Thymus (tissue), 11 donors: ENCODE data around the gene FKBP2. TPM values are rescaled to one million over a fixed set of nuclear protein-coding genes. Genes with fewer than 3 reads are reported as not detected.

Experiments used
- DNase-seq, 9 donors: peaks; one replicate each; pipeline ENCODE4 v3.0.0-alpha.2; 2013; ENCODE audit warnings: low spot score in 9 of 9, low read depth in 6 of 9, missing footprints in 1 of 9
- H3K27ac ChIP-seq, 2 donors: one replicate each; pipeline ENCODE4 v1.5.1; 2013; ENCODE audit warnings: control low read depth in 1 of 2, low read depth in 1 of 2, low read length in 1 of 2, mild to moderate bottlenecking in 1 of 2, moderate library complexity in 1 of 2
- H3K27me3 ChIP-seq, 2 donors: one replicate each; pipeline ENCODE4 v1.5.1; 2013; ENCODE audit warnings: low read length in 1 of 2; ENCODE audit not compliant: control insufficient read depth in 2 of 2, insufficient read depth in 1 of 2
- H3K36me3 ChIP-seq, 2 donors: one replicate each; pipeline ENCODE4 v1.5.1; 2013; ENCODE audit warnings: low read length in 1 of 2, mild to moderate bottlenecking in 1 of 2, moderate library complexity in 1 of 2; ENCODE audit not compliant: control insufficient read depth in 2 of 2, insufficient read depth in 2 of 2
- H3K4me1 ChIP-seq, 2 donors: one replicate each; pipeline ENCODE4 v1.5.1; 2013; ENCODE audit warnings: low read length in 2 of 2; ENCODE audit not compliant: control insufficient read depth in 2 of 2, insufficient read depth in 2 of 2
- H3K4me3 ChIP-seq, 2 donors: one replicate each; pipeline ENCODE4 v1.5.1; 2013; ENCODE audit warnings: low read length in 2 of 2, control low read depth in 1 of 2, mild to moderate bottlenecking in 1 of 2
- H3K9me3 ChIP-seq, 2 donors: one replicate each; pipeline ENCODE4 v1.5.1; 2013; ENCODE audit warnings: low read length in 1 of 2, mild to moderate bottlenecking in 1 of 2; ENCODE audit not compliant: control insufficient read depth in 2 of 2, insufficient read depth in 1 of 2
- WGBS: extraction: QIAGEN DNeasy Blood & Tissue Kit; methylation state at CpG from one replicate; pipeline ENCODE4 v1.1.7; 2013; 5-methylcytosine and 5-hydroxymethylcytosine counted together
- polyA plus RNA-seq: library from polyadenylated mRNA; stranded (reverse); fragments of 200-250 nt; gene quantifications from one replicate; pipeline ENCODE4 v1.2.3, GENCODE V29; 2013
- total RNA-seq: library from RNA; stranded (reverse); fragments of 120-200 nt; gene quantifications from one replicate; pipeline ENCODE4 v1.2.4, GENCODE V29; 2013
- donor health status: healthy.

The FKBP2 gene
- total and polyA plus RNA-seq, 2 donors = 45.0 to 128 TPM

DNA sequence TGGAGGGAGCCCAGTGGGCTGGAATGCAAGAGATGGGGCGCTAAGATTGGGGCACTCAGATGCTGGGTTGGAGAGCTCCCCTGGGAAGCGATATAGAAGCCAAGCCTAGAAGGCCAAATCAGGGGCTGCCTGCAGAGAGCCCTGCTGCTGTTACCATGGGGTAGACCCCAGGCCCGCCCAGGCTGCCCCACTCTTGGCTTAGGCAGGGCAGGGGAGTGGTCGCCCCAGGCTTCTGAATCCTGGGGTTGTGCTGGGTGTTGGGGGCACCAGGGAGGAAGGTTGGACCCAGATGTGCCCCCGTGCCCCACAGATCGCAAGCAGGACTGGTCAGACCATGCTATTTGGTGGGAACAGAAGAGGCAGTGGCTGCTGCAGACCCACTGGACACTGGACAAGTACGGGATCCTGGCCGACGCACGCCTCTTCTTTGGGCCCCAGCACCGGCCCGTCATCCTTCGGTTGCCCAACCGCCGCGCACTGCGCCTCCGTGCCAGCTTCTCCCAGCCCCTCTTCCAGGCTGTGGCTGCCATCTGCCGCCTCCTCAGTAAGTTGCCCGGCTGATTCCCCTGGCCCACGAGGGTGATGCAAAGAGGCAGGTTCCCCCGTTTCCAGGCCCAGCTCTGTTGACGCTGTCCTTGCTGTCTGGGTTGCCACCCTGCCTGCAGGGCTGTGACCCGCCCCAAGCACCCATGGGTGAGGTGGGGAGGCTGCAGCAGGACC is 30.4 kb upstream of the FKBP2 start:
- peaks cover 0 to 6% of the 10 kb centered on the region in 2 donors for H3K9me3 ChIP-seq
- H3K36me3 ChIP-seq = peaks cover 44 to 62% of the 10 kb centered on the region in 2 donors
- no peak overlapping the region for H3K27ac ChIP-seq
- peaks cover 12 to 37% of the 10 kb centered on the region in 2 donors for H3K4me1 ChIP-seq
- 98% methylated on average over 24 of the region's 24 CpGs for WGBS
- no peaks in the 10 kb centered on the region for H3K27me3 ChIP-seq
- H3K4me3 ChIP-seq = no peak overlapping the region
- DNase-seq = no peak

DNA sequence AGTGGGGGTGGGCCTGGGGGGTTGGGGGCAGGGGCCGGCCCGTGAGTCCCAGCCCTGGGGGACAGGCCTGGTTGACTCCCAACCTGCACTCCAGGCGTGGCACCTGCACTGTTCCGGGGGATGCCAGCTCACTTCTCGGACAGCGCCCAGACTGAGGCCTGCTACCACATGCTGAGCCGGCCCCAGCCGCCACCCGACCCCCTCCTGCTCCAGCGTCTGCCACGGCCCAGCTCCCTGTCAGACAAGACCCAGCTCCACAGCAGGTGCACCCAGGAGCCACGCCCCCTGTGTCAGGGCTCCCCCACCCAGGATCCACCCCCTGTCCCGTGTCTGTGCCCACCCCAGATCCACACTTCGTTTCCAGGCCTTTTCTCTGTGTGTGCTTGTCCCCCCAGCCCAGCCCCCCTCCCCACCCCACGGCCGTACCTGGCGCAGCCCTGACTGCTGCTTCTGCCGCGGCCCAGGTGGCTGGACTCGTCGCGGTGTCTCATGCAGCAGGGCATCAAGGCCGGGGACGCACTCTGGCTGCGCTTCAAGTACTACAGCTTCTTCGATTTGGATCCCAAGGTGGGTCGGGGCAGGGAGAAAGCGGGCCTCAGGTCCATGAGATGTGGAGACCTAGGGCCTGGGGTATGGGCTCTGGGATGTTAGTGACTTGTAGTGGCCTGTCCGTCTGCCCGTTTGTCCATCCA is 29.6 kb upstream of the FKBP2 start:
- peaks cover 0 to 2% of the 10 kb centered on the region in 2 donors for H3K9me3 ChIP-seq
- 95% methylated on average over 30 of the region's 30 CpGs for WGBS
- H3K27me3 ChIP-seq = no peaks in the 10 kb centered on the region
- peaks cover 5 to 28% of the 10 kb centered on the region in 2 donors for H3K4me1 ChIP-seq
- no peak for DNase-seq
- H3K4me3 ChIP-seq = no peak overlapping the region
- no peak overlapping the region for H3K27ac ChIP-seq
- peaks cover 47 to 67% of the 10 kb centered on the region in 2 donors for H3K36me3 ChIP-seq

DNA sequence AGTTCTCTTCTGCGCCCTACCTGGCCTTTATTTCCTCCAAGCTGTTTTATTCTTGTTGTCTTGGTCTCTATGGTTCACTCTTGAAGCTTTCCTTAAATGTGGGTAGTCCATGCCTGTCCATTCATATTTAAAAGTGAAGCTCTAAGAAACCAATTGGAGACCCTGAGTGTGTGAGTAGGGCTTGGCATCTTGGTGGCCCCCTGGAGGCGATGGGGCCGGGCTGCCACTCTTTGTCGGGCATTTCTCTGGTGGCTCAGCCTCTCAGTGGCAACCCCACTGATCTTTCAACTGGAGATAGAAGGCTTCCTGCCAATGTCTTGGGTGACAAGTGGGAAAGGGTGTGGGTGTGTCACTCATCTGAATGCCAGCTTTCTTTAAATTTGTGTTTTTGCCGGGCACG is 24.0 kb upstream of the FKBP2 start:
- no peak for DNase-seq

DNA sequence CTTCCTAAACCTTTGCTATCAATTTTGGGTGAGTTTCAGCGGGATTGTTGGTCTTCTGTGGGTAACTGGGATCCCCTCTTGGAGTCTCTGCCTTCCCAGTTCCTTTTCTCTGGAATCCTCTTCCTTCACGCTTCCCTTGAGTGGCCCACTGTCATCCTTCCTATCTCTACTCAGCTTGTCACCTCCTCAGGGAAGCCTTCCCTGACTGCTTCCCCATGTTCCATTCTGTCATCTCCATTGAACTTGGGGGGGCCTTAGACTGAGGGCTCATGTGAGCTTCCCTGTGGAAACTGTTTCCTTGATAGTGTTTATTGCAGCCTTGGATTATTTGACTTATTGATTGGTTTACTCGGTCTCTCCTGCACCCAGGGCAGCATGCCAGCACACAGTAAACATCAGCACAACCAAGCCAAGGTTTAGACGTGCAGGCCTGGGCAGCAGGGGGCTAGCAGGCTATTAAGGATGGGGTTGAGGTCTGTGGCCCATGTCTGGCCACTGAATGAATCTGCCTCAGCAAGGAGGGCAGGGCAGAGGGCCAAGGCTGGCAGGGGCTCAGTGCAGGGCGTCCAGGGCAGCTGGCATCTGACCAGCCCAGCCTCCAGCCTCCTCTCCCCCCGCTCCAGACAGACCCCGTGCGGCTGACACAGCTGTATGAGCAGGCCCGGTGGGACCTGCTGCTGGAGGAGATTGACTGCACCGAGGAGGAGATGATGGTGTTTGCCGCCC is 22.1 kb upstream of the FKBP2 start:
- 96% methylated on average over 11 of the region's 11 CpGs for WGBS
- no peak for DNase-seq
- H3K4me1 ChIP-seq = no peaks in the 10 kb centered on the region
- no peaks in the 10 kb centered on the region for H3K9me3 ChIP-seq
- no peak overlapping the region for H3K27ac ChIP-seq
- H3K36me3 ChIP-seq = peaks cover 66 to 69% of the 10 kb centered on the region in 2 donors
- H3K4me3 ChIP-seq = no peak overlapping the region
- no peaks in the 10 kb centered on the region for H3K27me3 ChIP-seq

More for the DNA sequence above, 24.0 kb upstream of the FKBP2 start:
- Histone ChIP-seq H3K4me3 (no peak overlapping the region), H3K4me1 (no peaks in the 10 kb centered on the region), H3K27me3 (no peaks in the 10 kb centered on the region), H3K36me3 (peaks cover 61 to 62% of the 10 kb centered on the region in 2 donors), H3K9me3 (no peaks in the 10 kb centered on the region), H3K27ac (no peak overlapping the region)
- 90% methylated on average over 6 of the region's 6 CpGs for WGBS

DNA sequence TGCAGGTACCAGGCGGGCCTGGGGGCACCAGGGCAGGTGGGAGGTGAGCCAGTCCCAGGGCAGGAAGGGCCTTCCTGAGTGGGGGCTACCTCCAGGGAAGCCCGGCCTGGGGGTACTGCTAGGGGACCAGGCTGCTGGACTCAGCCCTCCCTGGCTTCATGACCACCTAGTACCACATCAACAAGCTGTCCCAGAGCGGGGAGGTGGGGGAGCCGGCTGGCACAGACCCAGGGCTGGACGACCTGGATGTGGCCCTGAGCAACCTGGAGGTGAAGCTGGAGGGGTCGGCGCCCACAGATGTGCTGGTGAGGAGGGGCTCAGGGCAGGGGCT is 21.6 kb upstream of the FKBP2 start:
- WGBS = 94% methylated on average over 7 of the region's 7 CpGs
- Histone ChIP-seq H3K27me3 (no peaks in the 10 kb centered on the region), H3K36me3 (peaks cover 66 to 74% of the 10 kb centered on the region in 2 donors), H3K27ac (no peak overlapping the region), H3K4me3 (no peak overlapping the region), H3K9me3 (no peaks in the 10 kb centered on the region), H3K4me1 (no peaks in the 10 kb centered on the region)
- DNase-seq = no peak

DNA sequence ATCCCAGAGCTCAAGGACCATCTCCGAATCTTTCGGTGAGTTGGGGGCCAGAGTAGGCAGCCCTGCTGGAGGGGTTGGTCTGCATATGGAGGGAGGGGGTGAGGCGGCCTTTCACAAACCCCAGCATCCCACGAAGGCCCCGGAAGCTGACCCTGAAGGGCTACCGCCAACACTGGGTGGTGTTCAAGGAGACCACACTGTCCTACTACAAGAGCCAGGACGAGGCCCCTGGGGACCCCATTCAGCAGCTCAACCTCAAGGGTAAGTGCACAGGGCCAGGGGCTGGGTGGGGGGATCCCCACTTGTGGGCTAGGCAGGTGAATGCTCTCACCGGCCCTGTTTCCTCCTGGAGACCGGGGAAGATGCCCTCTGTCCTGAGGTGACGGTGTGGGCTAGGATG is 21.1 kb upstream of the FKBP2 start:
- peaks cover 0 to 2% of the 10 kb centered on the region in 2 donors for H3K4me1 ChIP-seq
- H3K4me3 ChIP-seq = no peak overlapping the region
- peaks cover 66 to 73% of the 10 kb centered on the region in 2 donors for H3K36me3 ChIP-seq
- no peaks in the 10 kb centered on the region for H3K27me3 ChIP-seq
- H3K9me3 ChIP-seq = no peaks in the 10 kb centered on the region
- DNase-seq = no peak
- 96% methylated on average over 10 of the region's 10 CpGs for WGBS
- H3K27ac ChIP-seq = no peak overlapping the region

DNA sequence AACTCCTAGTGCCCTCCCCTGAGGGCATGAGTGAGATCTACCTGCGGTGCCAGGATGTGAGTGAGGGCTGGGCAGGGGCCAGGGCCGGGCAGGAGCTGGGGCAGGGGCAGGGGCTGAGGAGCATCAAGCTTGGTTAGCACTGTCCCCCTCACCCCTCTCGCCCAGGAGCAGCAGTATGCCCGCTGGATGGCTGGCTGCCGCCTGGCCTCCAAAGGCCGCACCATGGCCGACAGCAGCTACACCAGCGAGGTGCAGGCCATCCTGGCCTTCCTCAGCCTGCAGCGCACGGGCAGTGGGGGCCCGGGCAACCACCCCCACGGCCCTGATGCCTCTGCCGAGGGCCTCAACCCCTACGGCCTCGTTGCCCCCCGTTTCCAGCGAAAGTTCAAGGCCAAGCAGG is 20.6 kb upstream of the FKBP2 start:
- Histone ChIP-seq H3K36me3 (peaks cover 62 to 70% of the 10 kb centered on the region in 2 donors), H3K27ac (no peak overlapping the region), H3K4me3 (no peak overlapping the region), H3K4me1 (peaks cover 2 to 7% of the 10 kb centered on the region in 2 donors), H3K27me3 (no peaks in the 10 kb centered on the region), H3K9me3 (no peaks in the 10 kb centered on the region)
- WGBS = over 99% methylated on average over 17 of the region's 17 CpGs
- DNase-seq = no peak

DNA sequence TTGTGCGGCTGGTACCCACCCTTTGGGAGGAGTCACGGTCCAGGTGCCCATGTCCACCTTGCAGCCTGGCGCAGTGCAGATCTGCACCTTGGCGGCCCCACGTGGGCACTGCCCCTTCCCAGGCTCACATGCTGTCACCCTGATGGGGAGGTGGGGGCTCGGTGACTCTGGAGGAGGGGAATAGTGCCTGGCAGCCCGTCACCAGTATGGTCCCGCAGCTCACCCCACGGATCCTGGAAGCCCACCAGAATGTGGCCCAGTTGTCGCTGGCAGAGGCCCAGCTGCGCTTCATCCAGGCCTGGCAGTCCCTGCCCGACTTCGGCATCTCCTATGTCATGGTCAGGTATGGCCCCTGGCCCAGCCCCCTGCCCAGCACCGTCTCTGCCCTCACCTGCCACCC is 20.1 kb upstream of the FKBP2 start:
- DNase-seq = no peak
- Histone ChIP-seq H3K27me3 (no peaks in the 10 kb centered on the region), H3K36me3 (peaks cover 57 to 66% of the 10 kb centered on the region in 2 donors), H3K4me1 (peaks cover 3 to 12% of the 10 kb centered on the region in 2 donors), H3K9me3 (no peaks in the 10 kb centered on the region), H3K27ac (no peak overlapping the region), H3K4me3 (no peak overlapping the region)
- 98% methylated on average over 14 of the region's 14 CpGs for WGBS

DNA sequence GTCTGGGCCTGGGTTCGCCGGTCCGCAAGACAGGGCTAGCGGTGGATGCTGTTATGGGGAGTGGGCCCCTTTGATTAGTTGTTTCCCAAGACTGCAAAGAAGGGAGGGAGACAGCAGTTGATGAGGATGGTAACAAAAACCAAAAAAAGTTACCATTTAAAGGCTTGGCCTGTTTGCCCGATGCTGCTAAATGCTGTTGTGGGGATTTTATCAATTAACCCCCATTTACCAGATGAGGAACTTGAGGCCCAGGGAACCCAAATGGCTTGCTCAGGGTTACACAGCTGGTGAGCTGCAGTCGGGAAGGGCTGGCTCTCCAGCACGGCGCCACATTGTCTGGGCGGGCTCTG is 18.3 kb upstream of the FKBP2 start:
- H3K4me1 ChIP-seq = peaks cover 12 to 26% of the 10 kb centered on the region in 2 donors
- H3K9me3 ChIP-seq = peaks cover 0 to 6% of the 10 kb centered on the region in 2 donors
- H3K36me3 ChIP-seq = peaks cover 52 to 55% of the 10 kb centered on the region in 2 donors
- no peak for DNase-seq
- H3K4me3 ChIP-seq = no peak overlapping the region
- WGBS = 93% methylated on average over 9 of the region's 9 CpGs
- no peaks in the 10 kb centered on the region for H3K27me3 ChIP-seq
- no peak overlapping the region for H3K27ac ChIP-seq
